IMR-90 (cell line): ENCODE data around the gene PCBD1. TPM values are rescaled to one million over a fixed set of nuclear protein-coding genes. Genes with fewer than 3 reads are reported as not detected.

Experiments used
- ATAC-seq: fragments of 200-7000 bp; cut with Tn5 transposase; 2 replicates; pipeline ENCODE4 v1.9.1; 2020; ENCODE audit warnings: low read depth, mild to moderate bottlenecking, moderate library complexity
- BruUV-seq: library from RNA; stranded (reverse); fragments of 400-500 nt; replicated peaks from 2 replicates; lab custom pipeline; 2021; lab: Mats Ljungman, UMichigan
- CTCF ChIA-PET: fragments of 300-600 bp; formaldehyde crosslinking; extraction: SDS; loops from one replicate; lab custom pipeline; 2021; ENCODE audit warnings: antibody characterized with exemption; lab: Yijun Ruan, JAX
- POLR2A ChIA-PET: fragments of 300-600 bp; sonication (Branson Sonifier 250); formaldehyde crosslinking; loops from one replicate; lab custom pipeline; 2022; ENCODE audit warnings: antibody characterized with exemption; ENCODE audit not compliant: unreplicated experiment; lab: Charles Lee
- DNase-seq: peaks from one replicate; pipeline ENCODE4 v3.0.0; 2013
- H2AFZ ChIP-seq: replicated peaks from 2 replicates; pipeline ENCODE3; 2013; ENCODE audit warnings: low read length, mild to moderate bottlenecking; ENCODE audit not compliant: poor library complexity
- H2AK5ac ChIP-seq: 2 replicates; pipeline ENCODE4 v1.6.1; 2013; ENCODE audit warnings: low read depth, low read length, inconsistent platforms
- H2AK9ac ChIP-seq: replicated peaks from 2 replicates; pipeline ENCODE3; 2013; ENCODE audit warnings: mild to moderate bottlenecking, low read depth, low read length, moderate library complexity; ENCODE audit not compliant: poor library complexity
- H2BK120ac ChIP-seq: 2 replicates; pipeline ENCODE4 v1.6.1; 2013; ENCODE audit warnings: low read depth, low read length, inconsistent platforms
- H2BK15ac ChIP-seq: 3 replicates; pipeline ENCODE4 v1.6.1; 2013; ENCODE audit warnings: low read depth, low read length, inconsistent platforms
- H2BK20ac ChIP-seq: 2 replicates; pipeline ENCODE4 v1.6.1; 2013; ENCODE audit warnings: low read depth, mild to moderate bottlenecking, inconsistent platforms, low read length, moderate library complexity
- H2BK5ac ChIP-seq: 2 replicates; pipeline ENCODE4 v1.6.1; 2013; ENCODE audit warnings: mild to moderate bottlenecking, low read depth, low read length, inconsistent platforms; ENCODE audit not compliant: poor library complexity, severe bottlenecking
- H3K14ac ChIP-seq: replicated peaks from 2 replicates; pipeline ENCODE4 v1.6.1; 2013; ENCODE audit warnings: low read depth, low read length, inconsistent platforms
- H3K18ac ChIP-seq: 2 replicates; pipeline ENCODE4 v1.6.1; 2013; ENCODE audit warnings: low read depth, low read length, control low read depth
- H3K23ac ChIP-seq: 2 replicates; pipeline ENCODE4 v1.6.1; 2013; ENCODE audit warnings: low read depth, low read length, inconsistent platforms
- H3K27ac ChIP-seq: 2 replicates; pipeline ENCODE4 v1.5.1; 2013; ENCODE audit warnings: mild to moderate bottlenecking, control low read depth, low read length; ENCODE audit not compliant: insufficient read depth
- H3K27me3 ChIP-seq: 2 replicates; pipeline ENCODE4 v1.6.1; 2013; ENCODE audit warnings: low read length; ENCODE audit not compliant: control insufficient read depth, insufficient read depth
- H3K36me3 ChIP-seq: 2 replicates; pipeline ENCODE4 v1.6.1; 2013; ENCODE audit warnings: low read length, mixed read lengths; ENCODE audit not compliant: control insufficient read depth, insufficient read depth
- H3K4ac ChIP-seq: 2 replicates; pipeline ENCODE4 v1.6.1; 2013; ENCODE audit warnings: low read depth, low read length, inconsistent platforms
- H3K4me1 ChIP-seq: 2 replicates; pipeline ENCODE4 v1.6.1; 2013; ENCODE audit warnings: low read length, mixed read lengths; ENCODE audit not compliant: control insufficient read depth, insufficient read depth
- H3K4me2 ChIP-seq: 2 replicates; pipeline ENCODE4 v1.6.1; 2013; ENCODE audit warnings: low read depth, mild to moderate bottlenecking, control low read depth, low read length, moderate library complexity
- H3K4me3 ChIP-seq: 2 replicates; pipeline ENCODE4 v1.5.1; 2013; ENCODE audit warnings: low read depth, mild to moderate bottlenecking, control low read depth, low read length, moderate library complexity; ENCODE audit not compliant: insufficient read depth
- H3K56ac ChIP-seq: 2 replicates; pipeline ENCODE4 v1.6.1; 2013; ENCODE audit warnings: low read length, inconsistent platforms; ENCODE audit not compliant: insufficient read depth; ENCODE audit errors: extremely low read depth
- H3K79me1 ChIP-seq, 2 experiments: 2 replicates each; pipeline ENCODE4 v1.6.1; 2013; ENCODE audit warnings: low read length in 2 of 2, inconsistent platforms in 1 of 2, low read depth in 1 of 2
- H3K9ac ChIP-seq: 2 replicates; pipeline ENCODE4 v1.6.1; 2013; ENCODE audit warnings: low read depth, low read length, control low read depth
- H3K9me1 ChIP-seq: 2 replicates; pipeline ENCODE4 v1.6.1; 2013; ENCODE audit warnings: low read length, inconsistent platforms; ENCODE audit not compliant: insufficient read depth
- H3K9me3 ChIP-seq: 2 replicates; pipeline ENCODE4 v1.6.1; 2013; ENCODE audit warnings: low read length; ENCODE audit not compliant: control insufficient read depth, insufficient read depth
- H4K20me1 ChIP-seq: 2 replicates; pipeline ENCODE4 v1.6.1; 2013; ENCODE audit warnings: low read length, inconsistent platforms; ENCODE audit not compliant: insufficient read depth
- H4K5ac ChIP-seq: 2 replicates; pipeline ENCODE4 v1.6.1; 2013; ENCODE audit warnings: mild to moderate bottlenecking, low read depth, low read length, control low read depth
- H4K8ac ChIP-seq, 2 experiments: 2 replicates each; pipeline ENCODE4 v1.6.1; 2013; ENCODE audit warnings: low read depth in 2 of 2, low read length in 2 of 2, control low read depth in 1 of 2, inconsistent platforms in 1 of 2
- H4K91ac ChIP-seq: 2 replicates; pipeline ENCODE4 v1.6.1; 2013; ENCODE audit warnings: low read depth, low read length, inconsistent platforms; ENCODE audit not compliant: insufficient read depth
- BHLHE40 ChIP-seq: fragments of 150-350 bp; IDR thresholded peaks from 2 replicates; pipeline ENCODE4 v1.6.1; 2016; ENCODE audit warnings: mild to moderate bottlenecking, low read depth, low read length
- CHD1 ChIP-seq: IDR thresholded peaks from 2 replicates; pipeline ENCODE4 v1.6.1; 2012; ENCODE audit warnings: low read depth, low read length, improper control_type of control experiment
- FOS ChIP-seq: fragments of 150-350 bp; IDR thresholded peaks from 2 replicates; pipeline ENCODE4 v1.6.1; 2016; ENCODE audit warnings: low read depth, low read length
- MAFK ChIP-seq: IDR thresholded peaks from 2 replicates; pipeline ENCODE4 v1.6.1; 2012; ENCODE audit warnings: low read depth, low read length, improper control_type of control experiment
- MAZ ChIP-seq: IDR thresholded peaks from 2 replicates; pipeline ENCODE4 v1.6.1; 2012; ENCODE audit warnings: low read depth, mild to moderate bottlenecking, low read length, improper control_type of control experiment, moderate library complexity, borderline replicate concordance
- MXI1 ChIP-seq: IDR thresholded peaks from 2 replicates; pipeline ENCODE4 v1.6.1; 2012; ENCODE audit warnings: low read depth, mild to moderate bottlenecking, low read length, moderate library complexity, borderline replicate concordance
- NFE2L2 ChIP-seq: fragments of 150-350 bp; IDR thresholded peaks from 2 replicates; pipeline ENCODE4 v1.6.1; 2016; ENCODE audit warnings: low read depth, mild to moderate bottlenecking, low read length
- POLR2A ChIP-seq: IDR thresholded peaks from 2 replicates; pipeline ENCODE4 v1.6.1; 2012; ENCODE audit warnings: mild to moderate bottlenecking, low read depth, low read length
- RAD21 ChIP-seq: IDR thresholded peaks from 2 replicates; pipeline ENCODE4 v1.6.1; 2012; ENCODE audit warnings: low read length, improper control_type of control experiment
- RCOR1 ChIP-seq: IDR thresholded peaks from 2 replicates; pipeline ENCODE4 v1.6.1; 2012; ENCODE audit warnings: mild to moderate bottlenecking, low read length, improper control_type of control experiment; ENCODE audit not compliant: insufficient replicate concordance
- RFX5 ChIP-seq: IDR thresholded peaks from 2 replicates; pipeline ENCODE4 v1.8.0; 2012; ENCODE audit warnings: low read depth, mild to moderate bottlenecking, low read length, moderate library complexity
- WGBS, 2 experiments: methylation state at CpG; one replicate each; pipeline versions ENCODE4 v1.1.5 to v1.1.7; 2013; ENCODE audit warnings: missing lambda C conversion rate in 2 of 2; ENCODE audit not compliant: insufficient read length in 1 of 2; ENCODE audit errors: extremely low coverage in 2 of 2; 5-methylcytosine and 5-hydroxymethylcytosine counted together
- dilution Hi-C: fragments of 300-500 bp; cut with HindIII; formaldehyde crosslinking; loops from one replicate; pipeline ENCODE4 v1.14.3; 2018; ENCODE audit warnings: low sequenced_read_pairs; ENCODE audit not compliant: unreplicated experiment
- in situ Hi-C: fragments of 300-500 bp; cut with MboI; formaldehyde crosslinking; loops from 3 replicates; pipeline ENCODE4 v1.14.3; 2019; ENCODE audit warnings: low sequenced_read_pairs, inconsistent platforms, mixed read lengths
- intact Hi-C: fragments of 100-400 bp; cut with micrococcal nuclease; formaldehyde crosslinking; loops from 2 replicates; pipeline ENCODE4 v1.10.0; 2022
- polyA plus RNA-seq, 3 experiments: library from polyadenylated mRNA; depleted of rRNA; stranded (reverse); fragments of >200 nt; gene quantifications; 2 replicates each; pipeline ENCODE4 v1.2.3, GENCODE V29; 2012; ENCODE audit warnings: low replicate concordance in 1 of 3
- total RNA-seq: library from RNA; depleted of rRNA; stranded (reverse); fragments of >200 nt; gene quantifications from 2 replicates; pipeline ENCODE4 v1.2.3, GENCODE V29; 2012
- TF ChIP-seq, protein P1 (sequence below): fragments of 150-350 bp; IDR thresholded peaks from 2 replicates; pipeline ENCODE4 v1.6.1; 2017; ENCODE audit warnings: mild to moderate bottlenecking, antibody characterized with exemption, low read length, low read depth
- TF ChIP-seq, protein P2 (sequence below): fragments of 150-350 bp; IDR thresholded peaks from 2 replicates; pipeline ENCODE4 v1.6.1; 2016; ENCODE audit warnings: low read depth, mild to moderate bottlenecking, low read length, moderate library complexity, borderline replicate concordance
- TF ChIP-seq, protein P3 (sequence below): conservative IDR thresholded peaks from 2 replicates; pipeline ENCODE4 v1.5.1; 2012; ENCODE audit warnings: mild to moderate bottlenecking, low read depth, low read length, improper control_type of control experiment

Gene PCBD1
- total and polyA plus RNA-seq, 2 of the 4 experiments (the other 2 are of a cell fraction), result 15.8 to 31.6 TPM

DNA sequence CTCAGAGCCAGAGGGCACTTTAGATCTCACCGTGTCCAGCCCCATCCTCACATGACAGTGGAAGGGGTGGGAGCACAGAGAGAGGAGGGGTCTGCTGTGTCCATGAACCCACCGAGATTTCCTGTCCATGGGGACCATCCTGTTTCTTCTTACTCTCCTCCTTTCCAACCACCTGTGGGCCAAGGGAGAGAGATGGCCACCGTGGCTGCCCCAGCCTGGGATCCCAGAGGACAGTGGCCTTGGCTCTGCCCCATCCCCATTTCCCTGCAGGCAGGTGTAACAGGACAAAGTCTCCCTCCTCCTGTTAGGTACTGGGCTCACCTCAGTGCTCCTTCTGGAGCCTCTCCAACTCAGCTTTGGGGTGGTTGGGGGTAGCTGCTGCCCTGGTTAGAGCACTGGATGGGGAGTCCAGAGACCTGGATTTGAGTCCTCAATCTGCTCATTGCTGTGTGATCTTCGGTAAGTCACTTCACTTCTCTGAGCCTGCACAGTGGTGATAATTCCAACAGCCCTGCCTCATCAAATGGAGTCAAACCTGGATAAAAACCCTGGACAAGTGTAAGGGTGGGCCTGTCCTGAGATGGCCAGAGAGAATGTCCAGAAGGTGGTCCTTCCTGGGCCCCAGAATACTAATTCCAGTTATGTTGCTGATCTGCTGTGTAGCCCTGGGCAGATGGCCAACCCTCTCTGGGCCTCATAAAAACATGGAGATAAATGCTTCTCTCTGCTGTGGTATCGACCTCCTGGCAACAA lies 17.8 kb upstream of the PCBD1 start:
- Histone ChIP-seq H3K18ac (no peak overlapping the region), H3K27ac (no peak overlapping the region), H3K23ac (no peak overlapping the region), H3K9me3 (no peaks in the 10 kb centered on the region), H3K4me3 (no peak overlapping the region), H3K4ac (no peak overlapping the region), H4K91ac (no peak overlapping the region), H3K4me1 (no peaks in the 10 kb centered on the region), H2AK5ac (no peak overlapping the region), H3K14ac (no peak overlapping the region), H3K56ac (no peak overlapping the region), H4K20me1 (no peaks in the 10 kb centered on the region), H3K9me1 (no peaks in the 10 kb centered on the region), H2AK9ac (no peak overlapping the region), H2BK120ac (no peak overlapping the region), H3K36me3 (no peaks in the 10 kb centered on the region), H2BK15ac (no peak overlapping the region), H4K8ac (no peak overlapping the region), H3K27me3 (peaks cover 57% of the 10 kb centered on the region), H4K5ac (no peak overlapping the region), H3K79me1 (no peaks in the 10 kb centered on the region), H2BK20ac (no peak overlapping the region), H3K4me2 (no peak overlapping the region), H2BK5ac (no peak overlapping the region), H2AFZ (no peak overlapping the region), H3K9ac (no peak overlapping the region)
- POLR2A ChIA-PET, result no interaction called here
- 57% methylated on average over 1 of the region's 5 CpGs; no CpG with 5 or more reads in 1 of the 2 experiments for WGBS, 2 experiments
- in situ Hi-C loops, result no loop called here
- CTCF ChIA-PET, result no interaction called here
- TF ChIP-seq MAZ (no peak), BHLHE40 (no peak), RCOR1 (no peak), CHD1 (no peak), RAD21 (no peak), MXI1 (no peak), FOS (no peak), MAFK (no peak), POLR2A (no peak), NFE2L2 (no peak), RFX5 (no peak)
- TF ChIP-seq, protein P1, sequence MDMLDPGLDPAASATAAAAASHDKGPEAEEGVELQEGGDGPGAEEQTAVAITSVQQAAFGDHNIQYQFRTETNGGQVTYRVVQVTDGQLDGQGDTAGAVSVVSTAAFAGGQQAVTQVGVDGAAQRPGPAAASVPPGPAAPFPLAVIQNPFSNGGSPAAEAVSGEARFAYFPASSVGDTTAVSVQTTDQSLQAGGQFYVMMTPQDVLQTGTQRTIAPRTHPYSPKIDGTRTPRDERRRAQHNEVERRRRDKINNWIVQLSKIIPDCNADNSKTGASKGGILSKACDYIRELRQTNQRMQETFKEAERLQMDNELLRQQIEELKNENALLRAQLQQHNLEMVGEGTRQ, result no peak
- TF ChIP-seq, protein P2, sequence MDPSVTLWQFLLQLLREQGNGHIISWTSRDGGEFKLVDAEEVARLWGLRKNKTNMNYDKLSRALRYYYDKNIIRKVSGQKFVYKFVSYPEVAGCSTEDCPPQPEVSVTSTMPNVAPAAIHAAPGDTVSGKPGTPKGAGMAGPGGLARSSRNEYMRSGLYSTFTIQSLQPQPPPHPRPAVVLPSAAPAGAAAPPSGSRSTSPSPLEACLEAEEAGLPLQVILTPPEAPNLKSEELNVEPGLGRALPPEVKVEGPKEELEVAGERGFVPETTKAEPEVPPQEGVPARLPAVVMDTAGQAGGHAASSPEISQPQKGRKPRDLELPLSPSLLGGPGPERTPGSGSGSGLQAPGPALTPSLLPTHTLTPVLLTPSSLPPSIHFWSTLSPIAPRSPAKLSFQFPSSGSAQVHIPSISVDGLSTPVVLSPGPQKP, result no peak
- TF ChIP-seq, protein P3, sequence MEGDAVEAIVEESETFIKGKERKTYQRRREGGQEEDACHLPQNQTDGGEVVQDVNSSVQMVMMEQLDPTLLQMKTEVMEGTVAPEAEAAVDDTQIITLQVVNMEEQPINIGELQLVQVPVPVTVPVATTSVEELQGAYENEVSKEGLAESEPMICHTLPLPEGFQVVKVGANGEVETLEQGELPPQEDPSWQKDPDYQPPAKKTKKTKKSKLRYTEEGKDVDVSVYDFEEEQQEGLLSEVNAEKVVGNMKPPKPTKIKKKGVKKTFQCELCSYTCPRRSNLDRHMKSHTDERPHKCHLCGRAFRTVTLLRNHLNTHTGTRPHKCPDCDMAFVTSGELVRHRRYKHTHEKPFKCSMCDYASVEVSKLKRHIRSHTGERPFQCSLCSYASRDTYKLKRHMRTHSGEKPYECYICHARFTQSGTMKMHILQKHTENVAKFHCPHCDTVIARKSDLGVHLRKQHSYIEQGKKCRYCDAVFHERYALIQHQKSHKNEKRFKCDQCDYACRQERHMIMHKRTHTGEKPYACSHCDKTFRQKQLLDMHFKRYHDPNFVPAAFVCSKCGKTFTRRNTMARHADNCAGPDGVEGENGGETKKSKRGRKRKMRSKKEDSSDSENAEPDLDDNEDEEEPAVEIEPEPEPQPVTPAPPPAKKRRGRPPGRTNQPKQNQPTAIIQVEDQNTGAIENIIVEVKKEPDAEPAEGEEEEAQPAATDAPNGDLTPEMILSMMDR, result no peak
- ATAC-seq, result no peak
- BruUV-seq, result no TSS peak
- dilution Hi-C loops, result no loop called here
- no peak for DNase-seq
- intact Hi-C loops, result no loop called here
